Calu3 (cell line): ENCODE data around the gene PACRG. TPM values are rescaled to one million over a fixed set of nuclear protein-coding genes. Genes with fewer than 3 reads are reported as not detected.
"Not testable (repeated sequence)": the region's sequence is repeated elsewhere in the genome, so short reads cannot be mapped to it uniquely, and the experiment has no call there.

Source experiments
- BruUV-seq: library from RNA; stranded (reverse); fragments of 400-500 nt; replicated peaks from 2 replicates; lab custom pipeline; 2021; lab: Mats Ljungman, UMichigan
- CTCF ChIA-PET: fragments of 300-600 bp; sonication (Branson Sonifier 250); formaldehyde crosslinking; loops from one replicate; lab custom pipeline; 2022; ENCODE audit warnings: antibody characterized with exemption; lab: Charles Lee
- DNase-seq: peaks from one replicate; pipeline ENCODE4 v3.0.0; 2022
- H3K27ac Mint-ChIP-seq: one replicate; pipeline ENCODE4 v1.8.0; 2022; ENCODE audit warnings: mixed read lengths; ENCODE audit not compliant: unreplicated experiment
- H3K27me3 Mint-ChIP-seq: one replicate; pipeline ENCODE4 v1.8.0; 2022; ENCODE audit warnings: mixed read lengths; ENCODE audit not compliant: unreplicated experiment
- H3K36me3 Mint-ChIP-seq: one replicate; pipeline ENCODE4 v1.8.0; 2022; ENCODE audit warnings: mild to moderate bottlenecking, moderate library complexity, mixed read lengths; ENCODE audit not compliant: insufficient read depth, unreplicated experiment
- H3K4me1 Mint-ChIP-seq: one replicate; pipeline ENCODE4 v1.8.0; 2022; ENCODE audit warnings: mild to moderate bottlenecking, low read depth, mixed read lengths; ENCODE audit not compliant: unreplicated experiment
- H3K4me3 Mint-ChIP-seq: one replicate; pipeline ENCODE4 v1.8.0; 2022; ENCODE audit warnings: mild to moderate bottlenecking, low read depth, moderate library complexity, mixed read lengths; ENCODE audit not compliant: unreplicated experiment
- H3K9me3 Mint-ChIP-seq: one replicate; pipeline ENCODE4 v1.8.0; 2022; ENCODE audit warnings: low read depth, mixed read lengths; ENCODE audit not compliant: unreplicated experiment
- intact Hi-C: fragments of 100-400 bp; cut with micrococcal nuclease; formaldehyde crosslinking; loops from one replicate; pipeline ENCODE4 v1.10.0; 2022; ENCODE audit not compliant: unreplicated experiment
- total RNA-seq: library from RNA; stranded (reverse); gene quantifications from 2 replicates; pipeline ENCODE4 v1.2.3, GENCODE V29; 2022
- TF ChIP-seq, protein P1 (sequence below): fragments of 200-600 bp; IDR thresholded peaks from one replicate; pipeline ENCODE4 v1.8.0; 2022; ENCODE audit warnings: antibody characterized with exemption; ENCODE audit not compliant: unreplicated experiment

The PACRG gene
- total RNA-seq, 1 experiment from 2014 or later: 1.5 TPM

DNA sequence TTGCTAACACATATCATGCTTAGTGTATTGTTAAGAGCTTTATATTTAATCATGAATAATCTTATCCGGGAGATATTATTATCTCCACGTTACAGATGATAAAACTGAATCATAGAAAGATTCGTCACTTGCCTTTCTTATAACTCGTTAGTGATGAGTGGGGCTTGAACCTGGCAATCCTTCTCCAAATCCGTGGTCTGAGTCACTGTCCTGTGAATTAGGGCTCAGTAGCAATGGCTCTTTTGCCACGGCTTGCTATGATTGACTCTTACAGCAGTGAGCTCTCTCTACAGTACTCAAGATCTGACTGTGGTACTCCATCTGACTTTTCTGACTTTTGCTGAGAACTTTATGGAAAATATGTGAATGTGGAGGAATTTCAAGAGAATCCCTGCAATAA is 246.9 kb downstream of the PACRG start:
- Mint-ChIP-seq H3K36me3 (no peaks in the 10 kb centered on the region), H3K27ac (no peak overlapping the region), H3K4me3 (no peak overlapping the region), H3K9me3 (peaks cover 2% of the 10 kb centered on the region), H3K27me3 (no peaks in the 10 kb centered on the region), H3K4me1 (peaks cover 21% of the 10 kb centered on the region)
- TF ChIP-seq, protein P1, sequence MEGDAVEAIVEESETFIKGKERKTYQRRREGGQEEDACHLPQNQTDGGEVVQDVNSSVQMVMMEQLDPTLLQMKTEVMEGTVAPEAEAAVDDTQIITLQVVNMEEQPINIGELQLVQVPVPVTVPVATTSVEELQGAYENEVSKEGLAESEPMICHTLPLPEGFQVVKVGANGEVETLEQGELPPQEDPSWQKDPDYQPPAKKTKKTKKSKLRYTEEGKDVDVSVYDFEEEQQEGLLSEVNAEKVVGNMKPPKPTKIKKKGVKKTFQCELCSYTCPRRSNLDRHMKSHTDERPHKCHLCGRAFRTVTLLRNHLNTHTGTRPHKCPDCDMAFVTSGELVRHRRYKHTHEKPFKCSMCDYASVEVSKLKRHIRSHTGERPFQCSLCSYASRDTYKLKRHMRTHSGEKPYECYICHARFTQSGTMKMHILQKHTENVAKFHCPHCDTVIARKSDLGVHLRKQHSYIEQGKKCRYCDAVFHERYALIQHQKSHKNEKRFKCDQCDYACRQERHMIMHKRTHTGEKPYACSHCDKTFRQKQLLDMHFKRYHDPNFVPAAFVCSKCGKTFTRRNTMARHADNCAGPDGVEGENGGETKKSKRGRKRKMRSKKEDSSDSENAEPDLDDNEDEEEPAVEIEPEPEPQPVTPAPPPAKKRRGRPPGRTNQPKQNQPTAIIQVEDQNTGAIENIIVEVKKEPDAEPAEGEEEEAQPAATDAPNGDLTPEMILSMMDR: no peak
- DNase-seq: no peak
- CTCF ChIA-PET: no interaction called here
- intact Hi-C loops: no loop called here
- no TSS peak for BruUV-seq

DNA sequence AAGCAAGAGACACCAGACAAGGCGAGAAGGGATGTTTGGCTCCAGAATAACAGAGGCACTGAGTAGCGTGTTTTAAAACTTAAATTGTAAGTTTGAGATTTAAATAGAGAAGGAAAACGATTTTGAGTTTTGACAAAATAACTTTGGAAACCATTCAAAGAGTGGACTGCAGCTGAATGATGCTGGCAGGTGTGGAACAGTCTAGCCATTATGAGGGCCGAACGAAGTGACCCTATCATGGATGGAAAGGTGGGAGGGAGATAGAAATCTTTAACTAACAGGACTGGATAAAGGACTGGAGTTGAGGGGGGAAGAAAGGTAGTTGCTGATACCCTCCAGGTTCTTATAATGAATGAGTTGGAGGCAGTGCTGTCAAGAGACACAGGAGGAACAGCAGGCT is 248.4 kb downstream of the PACRG start:
- no peak for DNase-seq
- peaks cover 2% of the 10 kb centered on the region for H3K9me3 Mint-ChIP-seq
- no TSS peak for BruUV-seq
- intact Hi-C loops: no loop called here
- no peaks in the 10 kb centered on the region for H3K36me3 Mint-ChIP-seq
- no peaks in the 10 kb centered on the region for H3K27me3 Mint-ChIP-seq
- TF ChIP-seq, protein P1: no peak
- CTCF ChIA-PET: no interaction called here
- H3K4me1 Mint-ChIP-seq: peaks cover 21% of the 10 kb centered on the region
- H3K4me3 Mint-ChIP-seq: no peak overlapping the region
- no peak overlapping the region for H3K27ac Mint-ChIP-seq

DNA sequence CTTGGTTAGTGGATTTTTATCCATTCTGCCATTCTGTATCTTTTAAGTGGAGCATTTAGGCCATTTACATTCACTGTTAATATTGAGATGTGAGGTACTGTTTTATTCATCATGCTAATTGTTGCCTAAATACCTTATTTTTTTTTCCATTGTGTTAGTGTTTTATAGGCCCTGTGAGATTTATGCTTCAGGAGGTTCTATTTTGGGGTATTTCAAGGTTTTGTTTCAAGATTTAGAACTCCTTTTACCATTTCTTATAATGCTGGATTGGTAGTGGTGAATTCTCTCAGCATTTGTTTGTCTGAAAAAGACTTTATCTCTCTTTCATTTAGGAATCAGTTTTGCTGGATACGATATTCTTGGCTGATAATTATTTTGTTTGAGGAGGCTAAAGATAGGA is 255.5 kb downstream of the PACRG start:
- peaks cover 14% of the 10 kb centered on the region for H3K4me1 Mint-ChIP-seq
- intact Hi-C loops, H3K4me3 Mint-ChIP-seq, H3K27me3 Mint-ChIP-seq, H3K27ac Mint-ChIP-seq, CTCF ChIA-PET, H3K9me3 Mint-ChIP-seq, DNase-seq, BruUV-seq, H3K36me3 Mint-ChIP-seq: not testable (repeated sequence)

DNA sequence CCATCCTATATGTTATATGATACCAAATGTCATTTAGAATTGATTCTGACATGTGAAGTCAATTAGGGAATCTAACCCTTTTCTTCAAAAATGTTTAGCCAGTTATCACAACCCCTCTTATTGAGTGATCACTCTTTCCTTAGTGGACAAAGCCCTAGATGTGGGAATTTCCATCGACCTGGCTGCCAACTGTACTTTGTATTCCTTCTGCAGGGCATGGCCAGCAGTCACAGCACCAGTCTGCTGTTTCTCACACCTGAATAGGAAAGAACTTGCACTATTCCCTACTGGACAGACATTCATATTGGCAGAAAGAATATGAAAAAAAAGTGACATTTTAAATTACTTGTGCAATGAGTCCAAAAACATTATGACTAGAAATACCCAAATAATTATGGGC is 271.0 kb downstream of the PACRG start:
- intact Hi-C loops: no loop called here
- no peaks in the 10 kb centered on the region for H3K27me3 Mint-ChIP-seq

More for the DNA sequence above, 271.0 kb downstream of the PACRG start:
- TF ChIP-seq, protein P1: no peak
- no TSS peak for BruUV-seq
- H3K4me3 Mint-ChIP-seq: no peak overlapping the region
- no peak overlapping the region for H3K27ac Mint-ChIP-seq
- DNase-seq: no peak
- CTCF ChIA-PET: no interaction called here
- no peaks in the 10 kb centered on the region for H3K36me3 Mint-ChIP-seq
- peaks cover 2% of the 10 kb centered on the region for H3K9me3 Mint-ChIP-seq
- no peaks in the 10 kb centered on the region for H3K4me1 Mint-ChIP-seq
